Neural cell (in vitro differentiated cells): ENCODE data around the gene CPPED1.

ENCODE experiments used
- CTCF ChIP-seq: fragments of 450-650 bp; IDR thresholded peaks from 2 replicates; pipeline ENCODE4 v1.5.1; 2014; ENCODE audit warnings: antibody characterized with exemption, mild to moderate bottlenecking, moderate library complexity; ENCODE audit not compliant: poor library complexity, severe bottlenecking
- EZH2 ChIP-seq: fragments of 200-600, 300-800 bp; shearing (Covaris generic), sonication (generic); IDR thresholded peaks from 2 replicates; pipeline ENCODE4 v1.6.1; 2014; ENCODE audit warnings: antibody characterized with exemption, low read length, borderline replicate concordance, mild to moderate bottlenecking; ENCODE audit not compliant: insufficient read depth, poor library complexity, severe bottlenecking
- POLR2AphosphoS5 ChIP-seq: IDR thresholded peaks from 2 replicates; pipeline ENCODE4 v1.6.1; 2012
- SMC3 ChIP-seq: fragments of 450-650 bp; conservative IDR thresholded peaks from 2 replicates; pipeline ENCODE4 v1.6.1; 2014; ENCODE audit warnings: antibody characterized with exemption, mild to moderate bottlenecking, moderate library complexity; ENCODE audit not compliant: poor library complexity
- TAF1 ChIP-seq: IDR thresholded peaks from 2 replicates; pipeline ENCODE4 v1.6.1; 2012; ENCODE audit warnings: low read depth
- TF ChIP-seq, protein P1 (sequence below): IDR thresholded peaks from 2 replicates; pipeline ENCODE4 v1.6.1; 2012; ENCODE audit warnings: borderline replicate concordance

- no peak for TF ChIP-seq POLR2AphosphoS5
- no peak for TF ChIP-seq EZH2
- no peak for TF ChIP-seq TAF1
- TF ChIP-seq CTCF = no peak
- TF ChIP-seq SMC3 = no peak
- TF ChIP-seq, protein P1, sequence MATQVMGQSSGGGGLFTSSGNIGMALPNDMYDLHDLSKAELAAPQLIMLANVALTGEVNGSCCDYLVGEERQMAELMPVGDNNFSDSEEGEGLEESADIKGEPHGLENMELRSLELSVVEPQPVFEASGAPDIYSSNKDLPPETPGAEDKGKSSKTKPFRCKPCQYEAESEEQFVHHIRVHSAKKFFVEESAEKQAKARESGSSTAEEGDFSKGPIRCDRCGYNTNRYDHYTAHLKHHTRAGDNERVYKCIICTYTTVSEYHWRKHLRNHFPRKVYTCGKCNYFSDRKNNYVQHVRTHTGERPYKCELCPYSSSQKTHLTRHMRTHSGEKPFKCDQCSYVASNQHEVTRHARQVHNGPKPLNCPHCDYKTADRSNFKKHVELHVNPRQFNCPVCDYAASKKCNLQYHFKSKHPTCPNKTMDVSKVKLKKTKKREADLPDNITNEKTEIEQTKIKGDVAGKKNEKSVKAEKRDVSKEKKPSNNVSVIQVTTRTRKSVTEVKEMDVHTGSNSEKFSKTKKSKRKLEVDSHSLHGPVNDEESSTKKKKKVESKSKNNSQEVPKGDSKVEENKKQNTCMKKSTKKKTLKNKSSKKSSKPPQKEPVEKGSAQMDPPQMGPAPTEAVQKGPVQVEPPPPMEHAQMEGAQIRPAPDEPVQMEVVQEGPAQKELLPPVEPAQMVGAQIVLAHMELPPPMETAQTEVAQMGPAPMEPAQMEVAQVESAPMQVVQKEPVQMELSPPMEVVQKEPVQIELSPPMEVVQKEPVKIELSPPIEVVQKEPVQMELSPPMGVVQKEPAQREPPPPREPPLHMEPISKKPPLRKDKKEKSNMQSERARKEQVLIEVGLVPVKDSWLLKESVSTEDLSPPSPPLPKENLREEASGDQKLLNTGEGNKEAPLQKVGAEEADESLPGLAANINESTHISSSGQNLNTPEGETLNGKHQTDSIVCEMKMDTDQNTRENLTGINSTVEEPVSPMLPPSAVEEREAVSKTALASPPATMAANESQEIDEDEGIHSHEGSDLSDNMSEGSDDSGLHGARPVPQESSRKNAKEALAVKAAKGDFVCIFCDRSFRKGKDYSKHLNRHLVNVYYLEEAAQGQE = no peak
Observed at GRCh38 chr16:12646098-12646489, 157.6 kb downstream of the CPPED1 start.
